ENCODE measurements around the gene AIMP2.
"Not testable (repeated sequence)": the region's sequence is repeated elsewhere in the genome, so short reads cannot be mapped to it uniquely, and the experiment has no call there.

- TF ChIP-seq POLR2A, CTCF (IDR thresholded peaks at IDR 0.05): not testable (repeated sequence)
These were observed 50.9 kb downstream of the AIMP2 start for GRCh38 chr7:6059941-6060340.
